BLaER1 (cell line): ENCODE measurements around the gene GCGR.
"Not testable (repeated sequence)": the region's sequence is repeated elsewhere in the genome, so short reads cannot be mapped to it uniquely, and the experiment has no call there.

Experiments
- H3K27ac ChIP-seq: shearing (Covaris generic); formaldehyde crosslinking; 2 replicates; pipeline ENCODE4 v1.8.1; 2022
- H3K27me3 ChIP-seq: shearing (Covaris generic); formaldehyde crosslinking; 2 replicates; pipeline ENCODE4 v1.8.1; 2022
- H3K36me3 ChIP-seq: shearing (Covaris generic); formaldehyde crosslinking; 2 replicates; pipeline ENCODE4 v1.8.1; 2022
- H3K4me1 ChIP-seq: shearing (Covaris generic); formaldehyde crosslinking; 2 replicates; pipeline ENCODE4 v1.8.1; 2022
- H3K4me2 ChIP-seq: shearing (Covaris generic); formaldehyde crosslinking; 2 replicates; pipeline ENCODE4 v1.8.1; 2022
- H3K4me3 ChIP-seq: shearing (Covaris generic); formaldehyde crosslinking; 2 replicates; pipeline ENCODE4 v1.8.1; 2022
- H3K9ac ChIP-seq: shearing (Covaris generic); formaldehyde crosslinking; 2 replicates; pipeline ENCODE4 v1.8.1; 2022
- H3K9me3 ChIP-seq: shearing (Covaris generic); formaldehyde crosslinking; 2 replicates; pipeline ENCODE4 v1.8.1; 2022
- H4K20me1 ChIP-seq: shearing (Covaris generic); formaldehyde crosslinking; 2 replicates; pipeline ENCODE4 v1.8.1; 2022
- Cebpa-rat ChIP-seq: shearing (Covaris generic); IDR thresholded peaks from 2 replicates; pipeline ENCODE4 v1.8.1; 2022

The GCGR gene

GRCh38 chr17:81831563-81831956, 27.6 kb downstream of the GCGR start:
- peak overlapping the region; percentile 91 for H3K27ac ChIP-seq
- H3K36me3 ChIP-seq, result no peaks in the 10 kb centered on the region
- H3K4me1 ChIP-seq, result peaks cover 70% of the 10 kb centered on the region
- H3K27me3 ChIP-seq, result no peaks in the 10 kb centered on the region
- peak overlapping the region; percentile 99 for H3K4me2 ChIP-seq
- H3K9me3 ChIP-seq, result no peaks in the 10 kb centered on the region
- H3K9ac ChIP-seq, result peak overlapping the region; percentile 91
- peaks cover 6% of the 10 kb centered on the region for H4K20me1 ChIP-seq
- no peak for TF ChIP-seq Cebpa-rat
- H3K4me3 ChIP-seq, result peak overlapping the region; percentile 91

GRCh38 chr17:81831957-81832607, 28.1 kb downstream of the GCGR start:
- H3K9me3 ChIP-seq, result no peaks in the 10 kb centered on the region
- peak overlapping the region; percentile 99 for H3K4me2 ChIP-seq
- H3K9ac ChIP-seq, result peak overlapping the region; percentile 91
- peak overlapping the region; percentile 91 for H3K4me3 ChIP-seq
- H3K36me3 ChIP-seq, result no peaks in the 10 kb centered on the region
- peaks cover 70% of the 10 kb centered on the region for H3K4me1 ChIP-seq
- peaks cover 6% of the 10 kb centered on the region; the same call in 1 of the 2 replicates for H4K20me1 ChIP-seq
- H3K27ac ChIP-seq, result peak overlapping the region; percentile 91
- TF ChIP-seq Cebpa-rat, result no peak
- no peaks in the 10 kb centered on the region for H3K27me3 ChIP-seq

- Histone ChIP-seq H3K27ac (peak overlapping the region; percentile 91), H3K36me3 (no peaks in the 10 kb centered on the region), H3K27me3 (no peaks in the 10 kb centered on the region), H3K4me3 (peak overlapping the region; percentile 91), H3K9me3 (no peaks in the 10 kb centered on the region), H4K20me1 (peaks cover 6% of the 10 kb centered on the region; the same call in 1 of the 2 replicates), H3K4me1 (peaks cover 69% of the 10 kb centered on the region), H3K4me2 (peak overlapping the region; percentile 99), H3K9ac (peak overlapping the region; percentile 91)
- no peak for TF ChIP-seq Cebpa-rat
Measured at GRCh38 chr17:81832608-81833159, 28.7 kb downstream of the GCGR start.

GRCh38 chr17:81833160-81833920, 29.4 kb downstream of the GCGR start, which contains the start of gene MCRIP1:
TSS of gene MCRIP1 (minus strand) at chr17:81833291. CDS start at chr17:81824506, 8,785 bp downstream.
- Histone ChIP-seq H3K9me3 (no peaks in the 10 kb centered on the region), H3K4me1 (peaks cover 68% of the 10 kb centered on the region), H3K9ac (peak within 1 kb of the TSS; percentile 92), H3K27me3 (no peaks in the 10 kb centered on the region), H3K36me3 (no peaks in the 10 kb centered on the region), H3K4me2 (peak within 1 kb of the TSS; percentile 99), H4K20me1 (peaks cover 6% of the 10 kb centered on the region; the same call in 1 of the 2 replicates), H3K27ac (peak within 1 kb of the TSS; percentile 97), H3K4me3 (peak within 1 kb of the TSS; percentile 91)
- no peak for TF ChIP-seq Cebpa-rat

- peaks cover 6% of the 10 kb centered on the region; the same call in 1 of the 2 replicates for H4K20me1 ChIP-seq
- peak overlapping the region; percentile 97 for H3K27ac ChIP-seq
- TF ChIP-seq Cebpa-rat, result no peak
- peak overlapping the region; percentile 91 for H3K4me3 ChIP-seq
- H3K9ac ChIP-seq, result peak overlapping the region; percentile 92
- peak overlapping the region; percentile 96 for H3K4me2 ChIP-seq
- H3K4me1 ChIP-seq, result peaks cover 67% of the 10 kb centered on the region
- no peaks in the 10 kb centered on the region for H3K9me3 ChIP-seq
- no peaks in the 10 kb centered on the region for H3K27me3 ChIP-seq
- no peaks in the 10 kb centered on the region for H3K36me3 ChIP-seq
Measured at GRCh38 chr17:81833921-81834830, 30.2 kb downstream of the GCGR start.

- peak within 1 kb of the TSS; percentile 92 for H3K9ac ChIP-seq
- no peaks in the 10 kb centered on the region for H3K27me3 ChIP-seq
- peaks cover 67% of the 10 kb centered on the region for H3K4me1 ChIP-seq
- peak within 1 kb of the TSS; percentile 96 for H3K4me2 ChIP-seq
- H3K36me3 ChIP-seq, result no peaks in the 10 kb centered on the region
- TF ChIP-seq Cebpa-rat, result no peak
- peaks cover 6% of the 10 kb centered on the region; the same call in 1 of the 2 replicates for H4K20me1 ChIP-seq
- H3K9me3 ChIP-seq, result no peaks in the 10 kb centered on the region
- peak within 1 kb of the TSS; percentile 91 for H3K4me3 ChIP-seq
- H3K27ac ChIP-seq, result peak within 1 kb of the TSS; percentile 97
Measured at GRCh38 chr17:81834831-81835267, 30.9 kb downstream of the GCGR start, which contains the start of gene PPP1R27. TSS of gene PPP1R27 (minus strand) at chr17:81835050. CDS start at chr17:81834953, 97 bp downstream.

GRCh38 chr17:81837641-81838040, 33.7 kb downstream of the GCGR start:
- Histone ChIP-seq H3K27ac (no peak overlapping the region), H3K27me3 (no peaks in the 10 kb centered on the region), H4K20me1 (peaks cover 3% of the 10 kb centered on the region; the same call in 1 of the 2 replicates), H3K9me3 (no peaks in the 10 kb centered on the region), H3K9ac (peak overlapping the region; percentile 14; the same call in 1 of the 2 replicates), H3K4me1 (peaks cover 67% of the 10 kb centered on the region), H3K4me3 (no peak overlapping the region), H3K36me3 (peaks cover 4% of the 10 kb centered on the region), H3K4me2 (no peak overlapping the region)
- TF ChIP-seq Cebpa-rat, result 0 out of 2 replicates have a peak, but pooled peaks have one; percentile 48

GRCh38 chr17:81838753-81839255, 34.9 kb downstream of the GCGR start:
- Histone ChIP-seq H3K27me3 (no peaks in the 10 kb centered on the region), H3K9me3 (no peaks in the 10 kb centered on the region), H3K36me3 (peaks cover 16% of the 10 kb centered on the region), H3K4me1 (peaks cover 62% of the 10 kb centered on the region), H3K4me3 (no peak overlapping the region), H3K4me2 (peak overlapping the region; percentile 61), H3K27ac (peak overlapping the region; percentile 35; the same call in 1 of the 2 replicates), H3K9ac (peak overlapping the region; percentile 29; the same call in 1 of the 2 replicates), H4K20me1 (peaks cover 15% of the 10 kb centered on the region)
- no peak for TF ChIP-seq Cebpa-rat

GRCh38 chr17:81839301-81839700, 35.4 kb downstream of the GCGR start:
- Histone ChIP-seq H4K20me1 (peaks cover 20% of the 10 kb centered on the region), H3K36me3 (peaks cover 21% of the 10 kb centered on the region), H3K9ac (peak overlapping the region; percentile 29; the same call in 1 of the 2 replicates), H3K4me1 (peaks cover 57% of the 10 kb centered on the region), H3K9me3 (no peaks in the 10 kb centered on the region), H3K27ac (peak overlapping the region; percentile 35; the same call in 1 of the 2 replicates), H3K27me3 (no peaks in the 10 kb centered on the region), H3K4me2 (peak overlapping the region; percentile 61), H3K4me3 (no peak overlapping the region)
- TF ChIP-seq Cebpa-rat, result no peak

GRCh38 chr17:81840059-81840458, 36.1 kb downstream of the GCGR start:
- H3K27ac ChIP-seq, H3K4me3 ChIP-seq, H3K27me3 ChIP-seq, H3K9me3 ChIP-seq, H3K9ac ChIP-seq: not testable (repeated sequence)
- peak overlapping the region; percentile 73 for H3K4me2 ChIP-seq
- peaks cover 51% of the 10 kb centered on the region for H3K4me1 ChIP-seq
- peaks cover 26% of the 10 kb centered on the region for H4K20me1 ChIP-seq
- peaks cover 28% of the 10 kb centered on the region for H3K36me3 ChIP-seq
